ENCODE results near the gene ATP5IF1. TPM values are rescaled to one million over a fixed set of nuclear protein-coding genes. Genes with fewer than 3 reads are reported as not detected.

The ATP5IF1 gene
- polyA plus RNA-seq, 1 of the 3 experiments (the other 2 are of a cell fraction), result 594 TPM

DNA sequence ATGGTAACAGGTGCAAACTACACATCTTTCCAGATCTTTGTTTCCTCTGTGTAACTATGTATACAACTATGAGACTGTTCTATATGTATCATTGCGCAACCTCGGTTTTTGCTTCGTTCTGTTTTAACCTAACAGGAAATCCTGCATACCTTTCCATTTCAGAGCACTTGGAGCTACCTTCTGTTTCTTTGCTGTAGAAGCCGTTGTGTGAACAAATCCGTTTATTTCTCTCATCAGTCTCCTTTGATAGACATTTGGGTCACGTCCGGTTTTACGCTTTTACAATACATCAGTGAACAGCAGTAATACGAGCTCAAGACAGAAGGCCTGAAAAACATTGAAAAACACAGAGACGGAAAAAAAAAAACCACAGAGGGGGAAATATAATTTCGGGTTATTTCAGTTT, 10.5 kb downstream of the ATP5IF1 start (continued):
- TF ChIP-seq EP300 (IDR thresholded peaks at IDR 0.05; ENCODE audit: borderline replicate concordance in 1 of 2, low read depth in 1 of 2, low read length in 1 of 2), result no peak
- no peak for TF ChIP-seq YY1 (IDR thresholded peaks at IDR 0.05; ENCODE audit: low read depth)
- TF ChIP-seq, protein P1, sequence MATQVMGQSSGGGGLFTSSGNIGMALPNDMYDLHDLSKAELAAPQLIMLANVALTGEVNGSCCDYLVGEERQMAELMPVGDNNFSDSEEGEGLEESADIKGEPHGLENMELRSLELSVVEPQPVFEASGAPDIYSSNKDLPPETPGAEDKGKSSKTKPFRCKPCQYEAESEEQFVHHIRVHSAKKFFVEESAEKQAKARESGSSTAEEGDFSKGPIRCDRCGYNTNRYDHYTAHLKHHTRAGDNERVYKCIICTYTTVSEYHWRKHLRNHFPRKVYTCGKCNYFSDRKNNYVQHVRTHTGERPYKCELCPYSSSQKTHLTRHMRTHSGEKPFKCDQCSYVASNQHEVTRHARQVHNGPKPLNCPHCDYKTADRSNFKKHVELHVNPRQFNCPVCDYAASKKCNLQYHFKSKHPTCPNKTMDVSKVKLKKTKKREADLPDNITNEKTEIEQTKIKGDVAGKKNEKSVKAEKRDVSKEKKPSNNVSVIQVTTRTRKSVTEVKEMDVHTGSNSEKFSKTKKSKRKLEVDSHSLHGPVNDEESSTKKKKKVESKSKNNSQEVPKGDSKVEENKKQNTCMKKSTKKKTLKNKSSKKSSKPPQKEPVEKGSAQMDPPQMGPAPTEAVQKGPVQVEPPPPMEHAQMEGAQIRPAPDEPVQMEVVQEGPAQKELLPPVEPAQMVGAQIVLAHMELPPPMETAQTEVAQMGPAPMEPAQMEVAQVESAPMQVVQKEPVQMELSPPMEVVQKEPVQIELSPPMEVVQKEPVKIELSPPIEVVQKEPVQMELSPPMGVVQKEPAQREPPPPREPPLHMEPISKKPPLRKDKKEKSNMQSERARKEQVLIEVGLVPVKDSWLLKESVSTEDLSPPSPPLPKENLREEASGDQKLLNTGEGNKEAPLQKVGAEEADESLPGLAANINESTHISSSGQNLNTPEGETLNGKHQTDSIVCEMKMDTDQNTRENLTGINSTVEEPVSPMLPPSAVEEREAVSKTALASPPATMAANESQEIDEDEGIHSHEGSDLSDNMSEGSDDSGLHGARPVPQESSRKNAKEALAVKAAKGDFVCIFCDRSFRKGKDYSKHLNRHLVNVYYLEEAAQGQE (IDR thresholded peaks at IDR 0.05; ENCODE audit: low read depth, low read length), result no peak
- TF ChIP-seq MEF2A (IDR thresholded peaks at IDR 0.05; ENCODE audit: borderline replicate concordance, low read depth), result no peak
- TF ChIP-seq, protein P2, sequence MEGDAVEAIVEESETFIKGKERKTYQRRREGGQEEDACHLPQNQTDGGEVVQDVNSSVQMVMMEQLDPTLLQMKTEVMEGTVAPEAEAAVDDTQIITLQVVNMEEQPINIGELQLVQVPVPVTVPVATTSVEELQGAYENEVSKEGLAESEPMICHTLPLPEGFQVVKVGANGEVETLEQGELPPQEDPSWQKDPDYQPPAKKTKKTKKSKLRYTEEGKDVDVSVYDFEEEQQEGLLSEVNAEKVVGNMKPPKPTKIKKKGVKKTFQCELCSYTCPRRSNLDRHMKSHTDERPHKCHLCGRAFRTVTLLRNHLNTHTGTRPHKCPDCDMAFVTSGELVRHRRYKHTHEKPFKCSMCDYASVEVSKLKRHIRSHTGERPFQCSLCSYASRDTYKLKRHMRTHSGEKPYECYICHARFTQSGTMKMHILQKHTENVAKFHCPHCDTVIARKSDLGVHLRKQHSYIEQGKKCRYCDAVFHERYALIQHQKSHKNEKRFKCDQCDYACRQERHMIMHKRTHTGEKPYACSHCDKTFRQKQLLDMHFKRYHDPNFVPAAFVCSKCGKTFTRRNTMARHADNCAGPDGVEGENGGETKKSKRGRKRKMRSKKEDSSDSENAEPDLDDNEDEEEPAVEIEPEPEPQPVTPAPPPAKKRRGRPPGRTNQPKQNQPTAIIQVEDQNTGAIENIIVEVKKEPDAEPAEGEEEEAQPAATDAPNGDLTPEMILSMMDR (IDR thresholded peaks at IDR 0.05), result no peak

DNA sequence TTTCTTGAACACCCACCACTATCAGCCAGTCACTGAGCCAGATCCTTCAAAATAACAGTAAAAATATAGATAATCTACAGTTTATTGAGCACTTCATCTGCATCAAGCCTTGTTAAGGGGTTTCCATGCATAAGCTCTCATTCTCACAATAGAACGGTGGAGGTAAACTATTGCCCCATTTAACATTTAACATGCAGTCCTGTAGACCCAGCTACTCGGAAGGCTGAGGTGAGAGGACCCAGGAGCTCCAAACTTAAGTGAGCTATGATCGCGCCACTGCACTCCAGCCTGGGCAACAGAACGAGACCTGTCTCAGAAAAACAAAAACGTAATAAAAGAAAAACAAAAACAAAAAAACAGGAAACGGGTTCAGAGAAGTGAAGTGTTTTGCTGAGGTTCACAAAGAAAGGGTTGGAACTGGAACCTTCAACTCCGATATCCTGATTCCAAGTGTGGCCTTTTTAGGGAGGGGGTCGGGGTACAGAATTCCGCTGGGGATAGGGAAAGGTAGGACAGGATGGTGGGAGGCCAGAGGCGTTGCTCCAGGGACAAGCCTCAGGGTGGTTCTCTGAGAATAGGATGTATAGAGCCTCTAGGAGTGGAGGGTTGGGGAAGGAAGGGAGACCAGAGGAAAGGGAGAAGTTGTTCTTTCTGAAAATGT, 11.8 kb downstream of the ATP5IF1 start:
- Histone ChIP-seq H3K9me2 (no peaks in the 10 kb centered on the region), H3F3A (replicated peaks; ENCODE audit: insufficient read depth) (peaks cover 22% of the 10 kb centered on the region), H2AFZ (ENCODE audit: low read depth) (peak overlapping the region; percentile 84), H3K4me2 (peak overlapping the region; percentile 75), H3K36me3 (replicated peaks in 1 of 2; ENCODE audit: control insufficient read depth in 1 of 2, insufficient read depth in 2 of 2, low read length in 1 of 2) (no peaks in the 10 kb centered on the region), H4K20me1 (ENCODE audit: insufficient read depth) (no peaks in the 10 kb centered on the region), H3K79me2 (ENCODE audit: insufficient read depth) (0 out of 2 replicates have a peak, but pooled peaks cover 3% of the 10 kb centered on the region), H3K9me3 (no peaks in the 10 kb centered on the region), H3K4me1 (ENCODE audit: control insufficient read depth in 1 of 2, insufficient read depth in 2 of 2, low read depth in 1 of 2, low read length in 1 of 2) (peaks cover 19 to 22% of the 10 kb centered on the region in 2 experiments; a peak in 3 of 4 replicates), H3K9ac (peak overlapping the region; percentile 29; the same call in 1 of the 2 replicates), H3K27me3 (ENCODE audit: insufficient read depth) (no peaks in the 10 kb centered on the region), H3K4me3 (ENCODE audit: low read depth in 2 of 2, low read length in 1 of 2) (peak overlapping the region in 1 of 2 experiments; percentile 23; a peak in 1 of 4 replicates), H3K27ac (ENCODE audit: low read depth in 2 of 2, low read length in 1 of 2) (peak overlapping the region; percentile 70 to 95)
- POLR2A ChIA-PET, result interaction anchor here (0.9 to 1.9 kb wide), 5 partner anchors 11 to 264 kb away, joined by 3 to 11 read pairs (median 5); partner anchors contain the start of genes ATP5IF1, MED18 and SESN2
- no peak for DNase-seq
- CTCF ChIA-PET, result interaction anchor here (0.7 to 4.0 kb wide), 29 partner anchors 10 to 384 kb away, joined by 3 to 36 read pairs (median 6); partner anchors contain the start of genes ATP5IF1, MED18 and SESN2
- 65% methylated on average over 11 of the region's 11 CpGs for WGBS (ENCODE audit: low lambda C conversion rate)
- TF ChIP-seq FOXM1 (IDR thresholded peaks at IDR 0.05; ENCODE audit: low read depth), result no peak
- no peak for TF ChIP-seq NRF1 (IDR thresholded peaks at IDR 0.05; ENCODE audit: low read depth, low read length)
- TF ChIP-seq, protein P2 (IDR thresholded peaks at IDR 0.05), result no peak
- no peak for TF ChIP-seq EZH2phosphoT487 (IDR thresholded peaks at IDR 0.05; ENCODE audit: borderline replicate concordance, low read depth)
- no peak for TF ChIP-seq YY1 (IDR thresholded peaks at IDR 0.05; ENCODE audit: low read depth)
- TF ChIP-seq MEF2A (IDR thresholded peaks at IDR 0.05; ENCODE audit: borderline replicate concordance, low read depth), result no peak
- no peak for TF ChIP-seq TCF12 (IDR thresholded peaks at IDR 0.05)
- TF ChIP-seq, protein P3, sequence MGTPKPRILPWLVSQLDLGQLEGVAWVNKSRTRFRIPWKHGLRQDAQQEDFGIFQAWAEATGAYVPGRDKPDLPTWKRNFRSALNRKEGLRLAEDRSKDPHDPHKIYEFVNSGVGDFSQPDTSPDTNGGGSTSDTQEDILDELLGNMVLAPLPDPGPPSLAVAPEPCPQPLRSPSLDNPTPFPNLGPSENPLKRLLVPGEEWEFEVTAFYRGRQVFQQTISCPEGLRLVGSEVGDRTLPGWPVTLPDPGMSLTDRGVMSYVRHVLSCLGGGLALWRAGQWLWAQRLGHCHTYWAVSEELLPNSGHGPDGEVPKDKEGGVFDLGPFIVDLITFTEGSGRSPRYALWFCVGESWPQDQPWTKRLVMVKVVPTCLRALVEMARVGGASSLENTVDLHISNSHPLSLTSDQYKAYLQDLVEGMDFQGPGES (IDR thresholded peaks at IDR 0.05; ENCODE audit: low read depth, low read length), result no peak
- no peak for TF ChIP-seq RXRA (IDR thresholded peaks at IDR 0.05; ENCODE audit: borderline replicate concordance, low read depth)
- no peak for TF ChIP-seq RAD21 (IDR thresholded peaks at IDR 0.05; ENCODE audit: low read length)
- TF ChIP-seq RFX5 (IDR thresholded peaks at IDR 0.05; ENCODE audit: low read length), result no peak
- no peak for TF ChIP-seq MXI1 (IDR thresholded peaks at IDR 0.05; ENCODE audit: low read depth, low read length)
- TF ChIP-seq EP300 (IDR thresholded peaks at IDR 0.05; ENCODE audit: borderline replicate concordance in 1 of 2, low read depth in 1 of 2, low read length in 1 of 2), result no peak
- TF ChIP-seq, protein P4, sequence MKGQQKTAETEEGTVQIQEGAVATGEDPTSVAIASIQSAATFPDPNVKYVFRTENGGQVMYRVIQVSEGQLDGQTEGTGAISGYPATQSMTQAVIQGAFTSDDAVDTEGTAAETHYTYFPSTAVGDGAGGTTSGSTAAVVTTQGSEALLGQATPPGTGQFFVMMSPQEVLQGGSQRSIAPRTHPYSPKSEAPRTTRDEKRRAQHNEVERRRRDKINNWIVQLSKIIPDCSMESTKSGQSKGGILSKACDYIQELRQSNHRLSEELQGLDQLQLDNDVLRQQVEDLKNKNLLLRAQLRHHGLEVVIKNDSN (IDR thresholded peaks at IDR 0.05; ENCODE audit: borderline replicate concordance, low read depth), result no peak
- no peak for TF ChIP-seq CHD2 (IDR thresholded peaks at IDR 0.05; ENCODE audit: low read length, partially characterized antibody)
- TF ChIP-seq, protein P5, sequence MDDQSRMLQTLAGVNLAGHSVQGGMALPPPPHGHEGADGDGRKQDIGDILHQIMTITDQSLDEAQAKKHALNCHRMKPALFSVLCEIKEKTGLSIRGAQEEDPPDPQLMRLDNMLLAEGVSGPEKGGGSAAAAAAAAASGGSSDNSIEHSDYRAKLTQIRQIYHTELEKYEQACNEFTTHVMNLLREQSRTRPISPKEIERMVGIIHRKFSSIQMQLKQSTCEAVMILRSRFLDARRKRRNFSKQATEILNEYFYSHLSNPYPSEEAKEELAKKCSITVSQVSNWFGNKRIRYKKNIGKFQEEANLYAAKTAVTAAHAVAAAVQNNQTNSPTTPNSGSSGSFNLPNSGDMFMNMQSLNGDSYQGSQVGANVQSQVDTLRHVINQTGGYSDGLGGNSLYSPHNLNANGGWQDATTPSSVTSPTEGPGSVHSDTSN (IDR thresholded peaks at IDR 0.05), result no peak
- TF ChIP-seq FOXJ3 (CRISPR knock-in tag; IDR thresholded peaks at IDR 0.05), result no peak

All from SK-N-SH (cell line).